RWPE1 (cell line): ENCODE results near the gene DOCK4.

ENCODE experiments used
- CTCF ChIA-PET: fragments of 350-600 bp; sonication (Branson Sonifier 250); formaldehyde crosslinking; extraction: SDS; loops from one replicate; lab custom pipeline; 2021; lab: Yijun Ruan, JAX
- POLR2A ChIA-PET: fragments of 400-600 bp; formaldehyde crosslinking; extraction: SDS; loops from one replicate; lab custom pipeline; 2020; ENCODE audit warnings: antibody characterized with exemption; ENCODE audit not compliant: low non-redundant PET; lab: Yijun Ruan, JAX
- DNase-seq: peaks from one replicate; pipeline ENCODE4 v3.0.0; 2012; ENCODE audit warnings: low spot score
- H3K27ac ChIP-seq: fragments of 450-650 bp; 2 replicates; pipeline ENCODE4 v1.5.1; 2017
- CTCF ChIP-seq: fragments of 450-650 bp; conservative IDR thresholded peaks from 2 replicates; pipeline ENCODE4 v1.5.1; 2017; ENCODE audit warnings: low read depth, mild to moderate bottlenecking

DOCK4 gene

DNA sequence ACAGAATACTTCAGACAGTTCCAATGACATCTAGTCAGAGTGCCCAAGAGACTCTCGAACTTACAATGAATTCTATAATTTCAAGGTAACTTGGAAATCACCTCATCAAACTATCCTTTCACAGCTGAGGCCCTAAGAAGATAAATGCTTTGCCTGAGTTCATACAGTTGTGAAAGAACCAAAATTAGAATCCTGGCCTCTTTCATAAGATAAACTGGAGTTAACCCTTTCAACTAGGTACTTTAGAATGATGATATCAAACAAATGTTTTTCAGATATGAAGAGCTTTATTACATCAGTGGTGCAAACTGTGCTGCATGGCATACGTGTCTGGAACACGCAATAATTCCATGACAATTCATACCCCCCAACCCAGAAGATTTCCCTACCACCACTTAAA, 17.9 kb downstream of the DOCK4 start:
- POLR2A ChIA-PET = no interaction called here
- H3K27ac ChIP-seq = no peak overlapping the region
- no peak for TF ChIP-seq CTCF
- no peak for DNase-seq
- CTCF ChIA-PET = interaction anchor here (0.7 kb wide), 1 partner anchor 8 kb away, joined by 3 read pairs; no protein-coding TSS in a partner anchor

GRCh38 chr7:112186300-112186699, 19.9 kb downstream of the DOCK4 start:
- CTCF ChIA-PET = no interaction called here
- no peak for DNase-seq
- POLR2A ChIA-PET = no interaction called here
- H3K27ac ChIP-seq = no peak overlapping the region
- no peak for TF ChIP-seq CTCF

DNA sequence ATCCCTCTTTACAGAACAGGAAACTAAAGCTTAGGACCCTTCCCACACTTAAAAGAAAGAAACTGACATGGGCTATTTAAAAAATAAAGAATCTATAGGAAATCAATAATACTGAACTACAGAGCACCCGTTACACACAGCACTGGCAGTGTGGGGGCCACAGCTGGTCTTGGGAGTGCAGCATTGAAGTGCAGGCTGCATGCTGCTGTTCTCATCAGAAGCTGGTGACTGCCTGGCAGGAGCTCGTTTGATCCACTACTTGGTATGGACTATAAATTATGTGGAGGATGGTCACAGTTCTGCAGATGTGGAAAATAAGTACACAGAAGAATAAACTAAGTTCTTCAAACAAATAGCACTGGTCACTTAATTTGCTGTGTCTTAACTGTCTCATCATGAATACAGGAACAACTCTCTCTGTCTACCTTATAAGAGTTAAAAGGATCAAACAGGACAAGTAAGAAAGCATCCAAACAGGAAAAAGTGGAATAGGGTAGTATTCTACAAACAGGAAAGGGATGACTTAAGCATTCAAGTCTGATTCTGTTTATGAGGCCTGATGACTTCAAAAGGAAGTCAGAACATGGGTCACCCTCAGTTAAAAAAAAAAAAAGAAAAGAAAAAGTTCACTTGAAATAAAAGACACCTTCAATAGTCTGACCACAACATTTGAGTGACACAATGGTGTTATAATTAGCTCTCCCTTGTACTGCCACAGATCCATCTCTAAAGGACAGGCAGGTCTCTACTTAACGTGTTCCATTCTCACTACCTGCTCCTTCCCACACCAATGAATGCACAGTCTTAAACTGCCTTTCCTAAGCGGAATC, 21.0 kb downstream of the DOCK4 start:
- POLR2A ChIA-PET = no interaction called here
- CTCF ChIA-PET = no interaction called here
- no peak overlapping the region for H3K27ac ChIP-seq

GRCh38 chr7:112184455-112184854, 21.7 kb downstream of the DOCK4 start:
- ChIA-PET POLR2A (no interaction called here), CTCF (interaction anchor here (0.5 kb wide), 1 partner anchor 13 kb away, joined by 5 read pairs; no protein-coding TSS in a partner anchor)
- DNase-seq = no peak
- H3K27ac ChIP-seq = no peak overlapping the region
- TF ChIP-seq CTCF = no peak

More for the DNA sequence above, 21.0 kb downstream of the DOCK4 start:
- no peak for TF ChIP-seq CTCF
- DNase-seq = no peak

- no peak overlapping the region for H3K27ac ChIP-seq
- CTCF ChIA-PET = no interaction called here
- no peak for TF ChIP-seq CTCF
- POLR2A ChIA-PET = no interaction called here
- no peak for DNase-seq
These were observed 22.9 kb downstream of the DOCK4 start for GRCh38 chr7:112183266-112183665.

DNA sequence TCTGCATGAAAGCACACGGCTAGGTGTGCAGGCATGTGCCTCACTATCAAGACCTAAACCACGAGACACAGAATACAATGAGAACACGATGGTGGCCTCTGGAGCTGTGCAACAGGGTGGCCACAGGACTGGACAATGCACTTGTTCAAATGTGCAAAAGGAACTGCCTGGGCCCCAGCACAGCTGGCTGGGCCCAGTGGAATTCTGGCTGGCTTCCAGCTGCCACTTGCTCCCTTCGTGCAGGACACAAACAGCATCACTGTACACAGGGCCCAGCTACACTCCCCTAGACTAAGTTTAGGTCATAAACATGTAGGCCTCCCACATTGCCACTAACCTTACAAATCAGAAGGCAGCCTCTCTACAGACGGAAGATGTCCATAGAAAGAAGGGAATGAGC, 23.4 kb downstream of the DOCK4 start:
- H3K27ac ChIP-seq = no peak overlapping the region
- ChIA-PET CTCF (no interaction called here), POLR2A (no interaction called here)
- no peak for DNase-seq
- TF ChIP-seq CTCF = no peak
